ENCODE measurements around the gene DDTL.

Gene DDTL

GRCh38 chr22:24002851-24003250 lies 36.2 kb downstream of the DDTL start:
- Histone ChIP-seq H3F3A (ENCODE audit: control insufficient read depth, insufficient read depth) (no peaks in the 10 kb centered on the region), H3K27me3 (ENCODE audit: control insufficient read depth, low read length) (0 out of 2 replicates have a peak, but pooled peaks cover 3% of the 10 kb centered on the region), H3K4me2 (ENCODE audit: low read length) (no peak overlapping the region), H3K4me3 (ENCODE audit: low read length) (no peak overlapping the region), H4K20me1 (ENCODE audit: control insufficient read depth, insufficient read depth, low read depth, low read length) (no peaks in the 10 kb centered on the region), H3K9me3 (ENCODE audit: control insufficient read depth, insufficient read depth, low read length) (no peaks in the 10 kb centered on the region), H3K27ac (ENCODE audit: low read depth, low read length) (no peak overlapping the region), H3K79me2 (ENCODE audit: control insufficient read depth, low read length) (no peaks in the 10 kb centered on the region), H3K4me1 (ENCODE audit: control insufficient read depth, low read length) (no peaks in the 10 kb centered on the region), H3K9me2 (replicated peaks; ENCODE audit: control insufficient read depth, low read length) (no peaks in the 10 kb centered on the region), H3K36me3 (ENCODE audit: control insufficient read depth, low read length) (no peaks in the 10 kb centered on the region)
- no peak for TF ChIP-seq CTCF (IDR thresholded peaks at IDR 0.05; ENCODE audit: low read depth, low read length, poor library complexity, severe bottlenecking)
- no peak for TF ChIP-seq EZH2phosphoT487 (IDR thresholded peaks at IDR 0.05; ENCODE audit: borderline replicate concordance, low read length)

GRCh38 chr22:24003887-24004286 lies 37.2 kb downstream of the DDTL start:
- no peaks in the 10 kb centered on the region for H3K4me1 ChIP-seq (ENCODE audit: control insufficient read depth, low read length)
- H3F3A ChIP-seq (ENCODE audit: control insufficient read depth, insufficient read depth) = no peaks in the 10 kb centered on the region
- H3K4me3 ChIP-seq (ENCODE audit: low read length) = no peak overlapping the region
- H4K20me1 ChIP-seq (ENCODE audit: control insufficient read depth, insufficient read depth, low read depth, low read length) = no peaks in the 10 kb centered on the region
- H3K79me2 ChIP-seq (ENCODE audit: control insufficient read depth, low read length) = no peaks in the 10 kb centered on the region
- no peak overlapping the region for H3K4me2 ChIP-seq (ENCODE audit: low read length)
- H3K36me3 ChIP-seq (ENCODE audit: control insufficient read depth, low read length) = no peaks in the 10 kb centered on the region
- no peaks in the 10 kb centered on the region for H3K9me3 ChIP-seq (ENCODE audit: control insufficient read depth, insufficient read depth, low read length)
- TF ChIP-seq EZH2phosphoT487 (IDR thresholded peaks at IDR 0.05; ENCODE audit: borderline replicate concordance, low read length) = no peak
- no peak for TF ChIP-seq CTCF (IDR thresholded peaks at IDR 0.05; ENCODE audit: low read depth, low read length, poor library complexity, severe bottlenecking)
- H3K27me3 ChIP-seq (ENCODE audit: control insufficient read depth, low read length) = 0 out of 2 replicates have a peak, but pooled peaks cover 3% of the 10 kb centered on the region
- no peaks in the 10 kb centered on the region for H3K9me2 ChIP-seq (replicated peaks; ENCODE audit: control insufficient read depth, low read length)
- H3K27ac ChIP-seq (ENCODE audit: low read depth, low read length) = no peak overlapping the region

- H3K79me2 ChIP-seq (ENCODE audit: control insufficient read depth, low read length) = no peaks in the 10 kb centered on the region
- no peaks in the 10 kb centered on the region for H3K4me1 ChIP-seq (ENCODE audit: control insufficient read depth, low read length)
- 0 out of 2 replicates have a peak, but pooled peaks cover 3% of the 10 kb centered on the region for H3K27me3 ChIP-seq (ENCODE audit: control insufficient read depth, low read length)
- peaks cover 6% of the 10 kb centered on the region; the same call in 1 of the 2 replicates for H3K9me3 ChIP-seq (ENCODE audit: control insufficient read depth, insufficient read depth, low read length)
- H3K4me3 ChIP-seq (ENCODE audit: low read length) = no peak within 1 kb of the TSS
- H3K4me2 ChIP-seq (ENCODE audit: low read length) = no peak within 1 kb of the TSS
- no peak within 1 kb of the TSS for H3K27ac ChIP-seq (ENCODE audit: low read depth, low read length)
- H4K20me1 ChIP-seq (ENCODE audit: control insufficient read depth, insufficient read depth, low read depth, low read length) = no peaks in the 10 kb centered on the region
- H3K9me2 ChIP-seq (replicated peaks; ENCODE audit: control insufficient read depth, low read length) = no peaks in the 10 kb centered on the region
- no peaks in the 10 kb centered on the region for H3K36me3 ChIP-seq (ENCODE audit: control insufficient read depth, low read length)
- no peaks in the 10 kb centered on the region for H3F3A ChIP-seq (ENCODE audit: control insufficient read depth, insufficient read depth)
- no peak for TF ChIP-seq EZH2phosphoT487 (IDR thresholded peaks at IDR 0.05; ENCODE audit: borderline replicate concordance, low read length)
- no peak for TF ChIP-seq CTCF (IDR thresholded peaks at IDR 0.05; ENCODE audit: low read depth, low read length, poor library complexity, severe bottlenecking)
These were observed 38.5 kb downstream of the DDTL start, which contains the start of gene GSTT4 for GRCh38 chr22:24005201-24005600. Gene GSTT4, minus strand, starts transcription at chr22:24005453. Its CDS starts 97 bp downstream, at chr22:24005356.
